GM23338 (cell line): ENCODE results near the gene SMG9.

Source experiments
- EZH2 ChIP-seq: fragments of 200-600 bp; sonication (generic); IDR thresholded peaks from one replicate; pipeline ENCODE4 v1.8.0; 2017; ENCODE audit warnings: antibody characterized with exemption, mild to moderate bottlenecking, low read depth; ENCODE audit not compliant: unreplicated experiment
- POLR2AphosphoS5 ChIP-seq: IDR thresholded peaks from 2 replicates; pipeline ENCODE4 v1.6.1; 2016; ENCODE audit warnings: antibody characterized with exemption, low read depth

GRCh38 chr19:43691755-43692154 is 63.0 kb downstream of the SMG9 start:
- TF ChIP-seq EZH2 (no peak), POLR2AphosphoS5 (no peak)
